NCI-H1105 (cell line): ENCODE data around the gene PEF1.
A peak's percentile ranks its signal among the peaks of the same experiment; 100 is the strongest.

Source experiments
- DNase-seq: peaks from one replicate; lab custom pipeline; 2025; lab: John Stamatoyannopoulos, UW

PEF1 gene

GRCh38 chr1:31627930-31628559, 16.6 kb downstream of the PEF1 start:
- no peak for DNase-seq

DNA sequence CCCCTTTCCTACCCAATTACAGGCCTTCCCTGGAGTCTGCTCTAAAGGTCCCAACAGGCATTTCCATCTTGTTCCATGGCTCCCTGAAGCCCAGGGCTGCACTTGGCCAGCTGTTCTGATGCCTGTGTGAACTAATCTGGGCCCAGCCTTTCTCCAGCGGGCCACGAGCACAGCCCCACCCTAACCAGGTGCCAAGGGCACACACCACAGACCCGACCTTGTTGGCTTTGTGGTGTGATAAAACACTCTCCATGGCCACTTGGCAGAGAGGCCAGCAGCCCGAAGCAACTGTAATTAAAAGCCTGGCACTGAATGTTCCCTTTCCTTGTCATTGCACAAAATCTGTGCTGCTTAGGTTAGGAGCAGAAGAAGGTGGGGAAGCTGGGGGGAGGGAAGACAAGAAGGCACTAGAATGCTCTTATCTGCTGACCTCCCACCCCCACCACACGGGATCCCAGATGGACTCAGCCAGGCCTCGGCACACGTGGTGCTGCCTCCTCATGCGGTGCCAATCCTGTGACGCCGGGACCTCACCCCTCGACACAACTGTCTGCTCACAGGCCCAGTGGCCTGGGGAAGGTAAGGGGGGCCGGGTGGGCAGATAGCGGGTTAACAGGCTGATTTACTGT, 17.3 kb downstream of the PEF1 start:
- no peak for DNase-seq

DNA sequence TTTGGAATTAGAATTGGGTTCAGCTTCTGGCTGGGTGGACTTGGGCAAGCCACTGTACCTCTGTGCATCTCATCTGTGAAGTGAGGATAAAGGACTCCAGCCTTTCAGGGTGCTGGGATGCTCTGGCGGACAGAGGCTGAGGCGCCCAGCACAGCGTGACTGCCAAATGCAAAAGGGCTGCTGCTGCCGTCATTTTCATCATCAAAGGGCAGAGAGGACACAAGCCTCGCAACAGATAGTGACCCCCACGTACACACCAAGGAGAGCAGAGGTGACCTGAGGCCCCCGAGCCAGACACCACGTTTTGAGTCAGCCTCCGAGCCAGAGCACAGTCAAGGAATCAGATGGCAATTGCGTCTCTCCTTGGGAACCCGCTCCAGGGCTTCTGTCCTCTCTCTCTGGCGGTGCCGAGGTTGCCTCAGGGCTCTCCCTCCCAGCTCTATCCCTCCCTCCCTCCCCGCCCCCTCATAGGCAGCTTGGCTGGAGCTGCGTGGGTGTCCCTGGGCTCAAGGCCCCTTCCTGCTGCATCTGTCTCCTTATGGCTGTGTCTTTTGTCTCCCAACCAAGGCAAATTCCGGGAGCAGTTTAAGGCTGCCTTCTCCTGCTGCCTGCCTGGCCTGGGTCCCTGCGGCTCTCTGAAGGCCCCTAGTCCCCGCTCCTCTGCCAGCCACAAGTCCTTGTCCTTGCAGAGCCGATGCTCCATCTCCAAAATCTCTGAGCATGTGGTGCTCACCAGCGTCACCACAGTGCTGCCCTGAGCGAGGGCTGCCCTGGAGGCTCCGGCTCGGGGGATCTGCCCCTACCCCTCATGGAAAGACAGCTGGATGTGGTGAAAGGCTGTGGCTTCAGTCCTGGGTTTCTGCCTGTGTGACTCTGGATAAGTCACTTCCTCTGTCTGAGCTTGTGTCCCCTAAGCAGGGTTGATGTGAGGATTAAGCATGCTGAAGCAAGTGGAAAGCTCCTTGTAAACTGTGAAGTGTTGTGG, 18.2 kb downstream of the PEF1 start:
- no peak for DNase-seq

GRCh38 chr1:31625561-31626222, 19.0 kb downstream of the PEF1 start:
- no peak for DNase-seq

GRCh38 chr1:31624731-31625514, 19.8 kb downstream of the PEF1 start:
- DNase-seq: no peak

DNA sequence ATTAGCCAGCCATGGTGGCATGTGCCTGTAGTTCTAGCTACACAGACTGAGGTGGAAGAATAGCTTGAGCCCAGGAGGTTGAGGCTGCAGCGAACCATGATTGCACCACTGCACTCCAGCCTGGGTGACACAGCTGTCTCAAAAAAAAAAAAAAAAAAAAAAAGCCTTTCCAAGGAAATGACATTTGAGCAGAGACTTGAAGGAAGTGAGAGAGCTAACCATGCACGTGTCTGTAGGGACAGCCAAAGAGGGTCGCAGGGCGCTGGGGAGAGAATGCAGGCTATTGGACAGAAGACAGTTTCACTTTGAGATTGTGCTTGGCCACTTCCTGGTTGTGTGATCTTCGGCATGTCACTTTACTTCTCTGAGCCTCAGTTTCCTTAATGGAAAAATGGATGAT, 20.4 kb downstream of the PEF1 start:
- no peak for DNase-seq

GRCh38 chr1:31623365-31623764, 21.3 kb downstream of the PEF1 start:
- DNase-seq: no peak

- no peak for DNase-seq
Measured at GRCh38 chr1:31621847-31622730, 22.6 kb downstream of the PEF1 start.

GRCh38 chr1:31621498-31621820, 23.2 kb downstream of the PEF1 start:
- no peak for DNase-seq

DNA sequence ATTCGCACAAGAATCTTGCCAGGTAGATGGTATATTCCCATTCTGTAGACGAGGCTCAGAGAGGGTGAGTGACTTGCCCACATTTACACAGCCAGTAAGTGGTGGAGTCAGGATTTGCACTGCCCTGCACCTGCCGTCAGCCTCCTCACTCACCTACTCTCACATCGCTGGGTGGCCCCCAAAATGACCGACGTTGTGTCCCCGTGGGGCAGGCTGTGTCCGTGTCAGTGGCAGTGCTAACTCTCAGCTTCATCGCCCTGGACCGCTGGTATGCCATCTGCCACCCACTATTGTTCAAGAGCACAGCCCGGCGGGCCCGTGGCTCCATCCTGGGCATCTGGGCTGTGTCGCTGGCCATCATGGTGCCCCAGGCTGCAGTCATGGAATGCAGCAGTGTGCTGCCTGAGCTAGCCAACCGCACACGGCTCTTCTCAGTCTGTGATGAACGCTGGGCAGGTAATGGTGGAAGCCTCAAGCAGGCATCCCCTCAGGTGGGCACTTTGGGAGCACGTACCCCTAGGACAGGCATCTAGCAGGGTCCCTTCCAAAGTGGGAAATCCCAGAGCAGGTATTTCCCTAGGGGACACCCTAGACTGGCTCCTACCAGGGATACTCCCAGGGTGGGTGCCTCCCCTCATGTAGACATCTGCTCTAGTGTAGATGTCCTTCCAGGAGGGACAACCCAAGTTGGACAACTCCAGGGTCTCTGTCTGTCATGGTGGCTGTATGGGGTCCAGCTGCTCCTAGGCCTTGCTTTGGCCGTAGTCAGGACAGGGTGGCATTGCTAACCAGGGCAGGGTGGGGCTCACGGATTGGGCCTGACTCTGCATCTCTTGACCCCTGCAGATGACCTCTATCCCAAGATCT, 23.8 kb downstream of the PEF1 start:
- no peak for DNase-seq

- DNase-seq: no peak
Measured at GRCh38 chr1:31618916-31619846, 25.5 kb downstream of the PEF1 start.

- DNase-seq: peak; percentile 54
Measured at GRCh38 chr1:31617916-31618746, 26.5 kb downstream of the PEF1 start.

DNA sequence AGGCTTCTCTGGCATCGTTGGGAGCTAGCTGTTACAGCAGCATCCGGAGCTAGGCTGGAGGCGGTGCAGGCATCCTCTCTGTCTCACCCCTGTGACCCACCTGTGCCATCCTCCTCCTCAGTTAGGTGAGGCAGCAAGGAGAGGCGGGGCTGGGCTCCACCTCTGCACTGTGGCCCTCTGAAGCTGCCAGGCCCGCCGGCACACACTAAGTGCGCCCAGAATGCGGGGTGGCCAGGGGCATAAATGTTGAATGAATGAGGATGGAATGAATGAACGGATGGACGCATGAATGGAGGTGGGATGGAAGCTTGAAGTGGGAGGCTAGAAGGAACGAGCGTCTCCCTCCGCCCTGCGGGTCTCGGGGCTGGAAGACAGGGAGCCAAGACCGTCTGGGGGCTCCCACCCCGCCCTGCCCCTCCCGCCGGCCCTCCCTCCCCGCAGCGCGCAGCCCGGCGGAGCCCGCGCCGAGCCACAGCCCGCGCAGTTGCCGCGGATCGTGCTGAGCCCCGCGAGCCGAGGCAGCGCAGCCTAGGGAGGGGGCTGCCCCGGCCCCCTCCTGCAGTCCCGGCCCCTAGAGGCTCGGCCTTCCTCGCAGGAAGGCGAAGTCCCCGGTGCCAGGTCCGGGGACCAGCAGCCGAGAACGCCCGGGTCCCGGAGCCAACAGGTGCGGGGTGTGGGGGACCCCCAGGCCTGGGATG, 27.3 kb downstream of the PEF1 start, which contains the start of gene HCRTR1:
HCRTR1 (plus strand) TSS at position 472 of the 698 bp plus-strand sequence. CDS start 1,504 bp downstream, outside the sequence.
- no peak for DNase-seq

DNA sequence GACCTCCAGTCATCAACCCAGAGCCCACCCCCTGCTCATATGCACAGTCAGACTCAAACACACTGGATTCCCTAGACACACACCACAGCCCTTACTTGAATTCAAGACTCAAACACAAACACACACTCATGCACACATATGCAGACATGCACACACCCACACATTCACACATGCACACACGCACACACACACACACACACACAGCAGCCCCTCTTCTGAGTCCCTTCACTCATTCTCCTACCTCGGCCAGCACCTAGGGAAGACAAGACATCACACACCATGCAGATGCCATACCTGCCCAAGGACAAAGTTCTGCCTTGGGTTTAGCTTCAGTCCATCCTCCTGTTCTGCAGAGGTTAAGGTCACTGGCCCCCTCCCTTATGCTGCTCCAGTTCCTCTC, 28.7 kb downstream of the PEF1 start:
- no peak for DNase-seq

DNA sequence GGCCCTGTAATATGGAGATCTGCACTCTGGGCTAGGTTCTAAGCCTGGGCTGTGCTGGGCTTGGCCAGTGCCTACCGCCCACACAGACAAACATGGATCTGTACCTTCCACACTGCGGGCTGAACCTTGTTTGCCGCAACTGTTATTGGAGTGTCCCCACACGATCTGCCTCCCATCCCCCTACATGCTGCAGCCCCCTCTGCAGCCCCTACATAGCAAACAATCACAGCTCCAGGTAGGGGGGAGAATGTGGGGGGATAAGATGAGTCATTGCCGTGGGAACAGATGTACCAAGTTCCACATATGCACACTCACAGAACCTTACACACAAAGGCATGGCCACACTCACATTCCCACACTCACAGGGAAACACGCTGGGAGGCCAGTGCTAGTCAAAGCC, 29.3 kb downstream of the PEF1 start:
- DNase-seq: no peak

- no peak for DNase-seq
Measured at GRCh38 chr1:31614414-31615005, 30.2 kb downstream of the PEF1 start.
